Kidney tubule cell (primary cell): ENCODE results near the gene CCT8L2.
"Not testable (repeated sequence)": the region's sequence is repeated elsewhere in the genome, so short reads cannot be mapped to it uniquely, and the experiment has no call there.

Experiments
- DNase-seq: peaks from one replicate; pipeline ENCODE4 v3.0.0-alpha.2; 2018; ENCODE audit warnings: low spot score

The CCT8L2 gene

GRCh38 chr22:16559056-16559955, 33.3 kb downstream of the CCT8L2 start:
- no peak for DNase-seq

- not testable (repeated sequence) for DNase-seq
Measured at GRCh38 chr22:16558376-16558945, 34.1 kb downstream of the CCT8L2 start.

GRCh38 chr22:16557511-16557910, 35.1 kb downstream of the CCT8L2 start:
- not testable (repeated sequence) for DNase-seq

- DNase-seq: not testable (repeated sequence)
Measured at GRCh38 chr22:16555077-16555994, 37.3 kb downstream of the CCT8L2 start.

GRCh38 chr22:16543310-16543709, 49.3 kb downstream of the CCT8L2 start:
- not testable (repeated sequence) for DNase-seq
